T-helper 9 cell (primary cell): ENCODE data around the gene TXNRD2.
"Not testable (repeated sequence)": the region's sequence is repeated elsewhere in the genome, so short reads cannot be mapped to it uniquely, and the experiment has no call there.

Source experiments
- DNase-seq: peaks from one replicate; pipeline ENCODE4 v3.0.0-alpha.2; 2020

The TXNRD2 gene

DNA sequence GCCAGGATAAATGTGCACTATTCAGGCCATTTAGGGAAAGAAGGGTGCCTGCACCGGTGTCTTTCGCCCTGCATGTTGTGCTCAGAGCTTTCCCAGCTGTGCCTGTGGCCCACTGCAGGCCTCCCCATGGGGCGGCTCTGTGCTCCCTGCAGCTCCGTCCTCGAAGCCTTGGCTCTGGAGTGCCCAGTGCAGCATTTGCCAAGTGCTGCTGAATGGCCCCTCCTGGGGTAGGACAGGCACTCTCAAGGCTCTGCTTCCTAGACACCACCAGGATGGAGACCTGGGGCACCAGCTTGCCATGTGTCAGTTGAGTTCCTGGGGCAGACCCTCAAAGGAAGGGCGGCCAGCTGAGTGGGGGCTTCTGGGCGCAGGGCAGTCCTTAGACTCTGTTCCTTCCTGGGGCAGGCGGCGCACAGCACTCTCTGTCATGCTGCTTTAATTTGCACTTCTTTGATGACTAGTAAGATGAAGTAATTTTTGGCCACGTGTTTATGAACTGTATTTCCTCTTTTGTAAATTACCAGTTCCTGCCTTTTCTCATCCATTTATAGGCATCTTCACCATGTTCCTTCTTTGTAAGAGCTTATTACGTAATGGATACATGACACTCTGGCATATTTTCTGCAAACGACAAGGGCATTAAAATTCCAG lies 54.9 kb downstream of the TXNRD2 start:
- DNase-seq = no peak

DNA sequence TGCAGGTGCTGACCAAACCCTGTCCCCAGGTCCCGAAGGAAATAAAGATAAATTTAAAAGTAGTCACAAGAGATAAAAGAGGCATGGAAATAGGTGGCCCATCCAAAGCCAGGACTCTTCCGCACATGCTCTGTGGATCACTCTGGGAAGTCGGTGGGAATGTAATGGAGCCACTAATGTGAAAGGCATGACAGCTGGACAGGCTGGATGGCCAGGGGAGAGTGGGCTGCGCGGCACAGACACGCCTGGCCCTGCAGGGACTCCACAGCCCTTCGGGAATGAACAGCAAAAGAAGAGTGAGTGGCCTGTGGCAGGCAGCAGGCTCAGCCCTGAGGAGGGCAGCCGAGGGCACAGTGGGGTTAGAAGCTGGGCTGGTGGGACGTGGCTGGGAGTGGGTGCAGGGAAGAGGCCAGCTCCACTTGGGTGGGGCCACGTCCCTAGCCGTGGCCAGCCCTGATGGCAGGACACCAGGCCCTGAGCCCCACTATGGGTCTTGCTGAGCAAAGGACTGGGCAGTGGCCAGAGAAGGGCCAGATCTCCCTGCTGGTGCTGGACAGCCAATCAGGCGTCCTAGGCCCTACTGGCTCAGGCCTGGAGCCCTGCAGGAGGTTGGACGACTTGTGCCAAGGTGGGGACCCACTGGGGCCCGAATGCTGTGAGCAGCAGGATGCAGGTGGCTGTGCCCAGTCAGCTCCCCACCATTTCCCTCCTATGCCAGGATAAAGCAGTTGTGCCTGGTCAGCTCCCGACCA lies 55.6 kb downstream of the TXNRD2 start:
- DNase-seq = no peak

DNA sequence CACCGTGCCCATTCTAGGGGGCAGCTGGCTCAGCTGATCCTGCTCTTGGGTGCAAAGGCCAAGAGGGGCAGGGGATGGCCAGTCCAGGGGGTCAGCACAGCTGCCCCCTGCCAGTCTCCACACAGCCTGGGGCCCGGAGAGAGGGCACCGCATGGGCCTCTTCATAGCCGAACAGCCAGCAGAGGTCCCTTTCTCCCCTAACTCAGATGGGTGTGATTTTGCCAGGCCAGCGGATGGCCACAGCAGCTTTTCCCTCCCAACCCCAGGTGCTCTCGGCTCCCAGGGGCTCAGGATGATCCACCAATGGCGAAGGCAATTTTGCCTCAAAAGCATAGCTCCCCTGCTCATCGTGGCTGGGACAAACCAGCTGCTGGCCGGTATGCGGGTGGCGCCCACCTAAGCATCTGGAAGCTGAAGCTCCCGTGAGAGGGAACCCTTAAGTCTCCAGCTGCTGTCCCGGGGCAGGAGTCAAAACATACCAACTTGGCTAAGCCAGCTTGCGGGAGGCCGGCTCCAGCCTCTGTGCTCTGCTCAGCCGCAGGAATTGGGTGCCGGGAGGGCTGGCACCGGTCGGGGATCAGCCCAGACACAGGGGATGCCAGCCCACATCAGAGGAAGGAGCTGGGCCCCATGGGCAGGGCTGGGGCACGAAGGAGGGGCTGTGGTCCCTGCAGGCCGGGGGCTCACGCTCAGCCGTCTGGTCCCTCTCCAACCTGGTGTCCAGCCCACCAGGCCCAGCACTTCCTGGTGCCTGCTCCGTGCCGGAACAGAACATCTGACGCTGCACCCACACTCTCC lies 56.5 kb downstream of the TXNRD2 start:
- no peak for DNase-seq

- no peak for DNase-seq
These were observed 57.3 kb downstream of the TXNRD2 start for GRCh38 chr22:19884161-19884953.

DNA sequence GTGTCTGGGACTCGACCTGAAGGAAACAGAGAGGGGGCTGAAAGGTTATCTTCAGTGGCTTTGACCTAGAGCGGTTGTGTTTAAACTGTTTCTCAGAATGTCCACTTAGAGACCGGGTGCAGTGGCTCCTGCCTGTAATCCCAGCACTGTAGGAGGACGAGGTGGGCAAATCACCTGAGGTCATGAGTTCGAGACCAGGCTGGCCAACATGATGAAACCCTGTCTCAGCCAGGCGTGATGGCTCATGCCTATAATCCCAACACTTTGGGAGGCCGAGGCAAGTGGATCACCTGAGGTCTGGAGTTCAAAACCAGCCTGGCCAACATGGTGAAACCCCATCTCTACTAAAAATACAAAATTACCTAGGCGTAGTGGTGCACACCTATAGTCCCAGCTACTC lies 58.2 kb downstream of the TXNRD2 start:
- not testable (repeated sequence) for DNase-seq

DNA sequence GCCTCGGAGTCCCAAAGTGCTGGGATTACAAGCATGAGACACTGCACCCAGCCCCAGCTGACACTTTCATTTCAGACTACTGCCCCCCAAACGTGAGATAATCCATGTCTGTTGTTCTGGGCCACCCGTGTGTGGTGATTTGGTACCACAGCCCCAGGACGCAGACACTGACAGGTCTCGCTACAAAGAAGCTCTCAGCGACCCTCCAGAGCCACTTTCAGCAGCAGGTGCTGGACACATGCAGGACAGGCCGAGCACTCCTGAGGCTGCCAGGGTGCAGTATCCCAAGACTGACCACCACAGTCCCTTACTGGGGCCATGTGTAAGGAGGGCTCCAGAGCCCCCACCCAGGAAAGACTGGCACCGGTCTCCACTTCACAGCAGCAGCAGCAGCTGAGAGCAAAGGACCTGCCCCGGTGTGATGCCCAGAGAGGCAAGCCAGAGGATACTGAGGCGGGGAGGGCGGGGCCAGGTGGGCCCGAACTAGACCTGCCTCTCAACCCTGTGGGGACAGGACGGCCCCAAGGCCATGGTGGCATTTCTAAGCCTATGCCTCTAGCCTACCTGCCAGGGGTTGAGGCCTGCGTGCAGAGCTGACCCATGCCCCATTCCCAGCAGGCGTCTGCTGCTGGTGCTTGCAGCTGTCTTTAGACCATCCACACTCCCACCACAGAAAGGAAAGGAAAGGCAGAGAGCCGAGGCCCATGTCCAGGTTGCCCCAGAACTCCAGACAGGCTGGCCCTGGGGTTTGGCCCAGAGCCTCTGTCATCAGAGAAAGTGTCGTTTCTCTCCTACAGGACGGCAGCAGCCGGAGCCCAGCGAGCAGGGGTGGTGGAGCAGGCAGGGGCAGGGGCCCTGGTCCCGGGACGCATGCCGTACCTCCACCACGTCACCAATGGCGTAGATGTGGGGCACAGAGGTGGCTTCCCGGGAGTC lies 58.9 kb downstream of the TXNRD2 start:
- DNase-seq = no peak

- no peak for DNase-seq
These were observed 60.6 kb downstream of the TXNRD2 start for GRCh38 chr22:19880786-19881569.

- DNase-seq = no peak
These were observed 61.4 kb downstream of the TXNRD2 start for GRCh38 chr22:19879992-19880785.

DNA sequence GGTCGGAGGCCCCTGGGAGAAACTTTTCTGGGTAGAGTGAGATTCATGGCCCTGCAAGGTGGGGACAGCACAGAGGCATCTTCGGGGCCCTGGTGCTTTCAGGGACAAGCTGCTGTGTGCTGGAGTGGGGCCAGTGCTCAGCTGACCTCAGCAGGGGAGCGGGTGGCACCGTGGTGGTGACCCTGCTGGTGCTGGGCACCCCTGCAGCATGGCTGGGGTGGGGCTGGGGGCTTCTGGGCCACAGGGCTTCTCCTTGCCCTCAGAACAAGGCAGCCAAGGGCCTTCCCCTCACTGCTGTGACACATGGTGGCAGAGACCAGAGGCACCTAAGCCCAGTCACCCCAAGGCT lies 62.0 kb downstream of the TXNRD2 start:
- DNase-seq = no peak

- no peak for DNase-seq
These were observed 62.4 kb downstream of the TXNRD2 start for GRCh38 chr22:19879246-19879570.

DNA sequence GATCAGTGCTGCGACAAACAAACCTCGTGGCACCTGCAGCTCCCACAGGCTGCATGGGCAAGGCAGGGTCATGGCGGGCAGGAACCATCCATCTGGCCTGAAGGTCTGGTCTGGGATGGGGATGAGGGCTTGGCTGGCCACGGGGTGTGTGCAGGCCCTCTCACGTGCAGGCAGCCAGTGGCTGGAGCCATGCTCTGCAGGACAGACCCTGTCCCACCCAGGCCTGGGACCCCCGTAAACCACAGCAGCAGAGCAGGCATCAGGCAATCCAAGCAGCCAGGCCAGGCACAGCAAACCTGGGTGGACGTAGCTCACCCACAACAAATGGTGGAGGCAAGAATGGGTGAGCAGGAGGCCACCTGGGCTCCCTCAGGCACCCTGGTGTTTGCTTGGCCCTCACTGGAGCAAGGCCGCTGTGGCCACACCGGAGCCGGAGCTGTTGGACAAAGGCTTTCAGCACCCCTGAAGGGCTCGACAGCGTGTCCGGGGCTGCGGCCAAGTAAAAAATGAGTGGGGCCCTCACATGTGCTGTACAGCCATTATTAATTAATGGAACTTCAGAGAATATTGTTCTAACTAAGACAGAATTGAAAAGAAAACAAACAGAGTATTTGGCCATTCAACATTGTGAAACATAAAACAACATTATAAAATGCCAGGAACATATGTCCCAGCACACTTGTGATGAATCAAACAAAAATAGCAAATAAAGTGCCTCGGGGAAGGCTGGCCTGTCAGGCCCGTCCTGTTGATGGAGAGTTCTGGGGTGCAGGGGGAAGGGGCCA lies 63.0 kb downstream of the TXNRD2 start:
- no peak for DNase-seq

GRCh38 chr22:19877626-19878339 lies 63.8 kb downstream of the TXNRD2 start:
- DNase-seq = no peak

DNA sequence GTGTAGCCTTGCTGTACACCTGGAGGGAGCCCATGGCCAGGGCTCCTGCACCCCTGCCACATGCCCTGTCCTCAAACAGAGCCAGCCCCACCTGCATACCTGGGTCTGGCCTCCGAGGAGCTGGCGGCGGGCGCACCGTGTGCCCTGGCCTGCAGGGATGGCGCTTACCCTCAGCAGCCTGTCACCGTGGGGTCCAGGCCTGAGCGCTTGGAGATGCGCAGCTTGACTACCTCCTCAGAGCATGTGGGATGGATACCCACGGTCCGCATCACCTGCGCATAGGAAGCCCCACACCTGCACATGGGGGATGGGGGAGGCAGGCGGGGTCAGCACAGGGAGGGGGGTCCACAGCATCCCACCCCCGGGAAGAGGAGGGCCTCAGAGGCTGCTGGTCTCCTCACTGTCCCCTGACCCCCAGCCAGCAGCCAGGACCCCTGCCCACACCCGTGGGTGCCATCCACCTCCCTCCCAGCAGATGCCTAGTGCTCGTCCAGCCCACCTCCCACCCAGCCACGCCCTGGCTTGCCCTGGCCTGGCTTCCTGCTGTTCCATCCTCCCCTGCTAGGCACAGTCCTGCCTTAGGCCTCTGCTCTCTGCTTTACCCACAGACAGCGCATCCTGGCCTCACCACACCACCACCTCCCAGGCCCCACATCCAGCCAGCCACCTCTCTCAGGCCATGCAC lies 64.5 kb downstream of the TXNRD2 start:
- DNase-seq = no peak

GRCh38 chr22:19876314-19876940 lies 65.2 kb downstream of the TXNRD2 start:
- DNase-seq = no peak

DNA sequence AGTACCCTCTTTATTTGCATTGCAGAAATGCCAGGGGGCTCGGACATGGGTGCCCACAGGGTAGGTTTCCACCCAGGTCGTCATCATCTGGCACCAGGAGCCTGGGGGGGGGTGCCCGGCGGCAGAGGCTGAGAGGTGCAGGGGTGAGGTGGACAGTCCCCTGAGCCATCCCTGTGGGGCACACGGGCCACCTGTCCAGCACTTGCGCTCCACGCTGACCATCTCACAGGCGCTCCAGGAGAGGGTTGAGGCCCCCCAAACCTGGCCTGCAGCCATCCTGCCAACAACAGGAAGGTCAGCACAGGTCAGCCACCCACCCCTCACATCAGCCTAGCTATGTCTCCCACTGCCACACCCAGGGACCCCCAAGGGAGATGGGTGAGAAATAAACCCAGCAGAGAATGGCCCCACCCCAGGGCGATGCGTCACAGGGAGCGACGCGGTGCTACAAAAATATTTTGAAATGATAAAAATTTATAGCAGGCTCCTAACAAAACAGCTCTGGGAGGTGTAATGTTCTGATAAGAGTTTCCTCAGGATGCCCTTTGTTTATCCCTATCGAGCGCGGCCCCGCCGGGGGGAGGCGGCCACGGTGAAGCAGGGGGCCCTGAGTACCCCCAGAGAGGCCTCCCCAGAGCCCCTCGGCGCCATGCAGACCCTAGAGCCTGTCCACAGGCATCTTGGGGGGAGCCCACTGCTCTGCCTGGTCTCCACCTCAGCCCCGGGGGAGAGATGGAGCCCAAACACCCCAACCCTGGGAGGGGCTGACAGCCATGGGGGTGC lies 65.9 kb downstream of the TXNRD2 start:
- no peak for DNase-seq

DNA sequence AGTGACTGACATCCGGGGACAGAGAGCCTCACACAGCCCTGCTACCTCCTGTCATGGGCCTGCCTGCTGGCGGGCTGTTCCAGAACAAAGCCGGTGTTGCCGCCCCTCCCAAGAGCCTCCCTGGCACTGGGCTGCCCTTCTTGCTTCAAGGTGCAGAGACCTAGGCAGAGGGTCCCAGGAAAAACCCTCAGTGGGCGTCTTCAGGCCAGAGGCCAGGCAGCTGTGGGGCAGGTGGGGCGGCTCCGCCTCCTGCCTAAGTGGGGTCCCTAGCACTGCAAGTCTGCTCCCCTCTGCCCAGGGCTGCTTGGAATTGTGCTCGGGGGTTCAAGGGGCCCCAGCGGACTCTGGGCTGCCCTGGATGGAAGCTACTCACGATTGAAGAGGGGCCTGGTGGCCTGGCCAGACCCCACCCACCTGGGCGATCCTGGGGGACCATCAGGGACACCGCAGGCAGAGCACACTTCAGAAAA lies 66.5 kb downstream of the TXNRD2 start:
- no peak for DNase-seq
